Osteoblast (primary cell): Measurements from ENCODE around the gene TMEM119. TPM values are rescaled to one million over a fixed set of nuclear protein-coding genes. Genes with fewer than 3 reads are reported as not detected.

ENCODE experiments used
- DNase-seq: peaks from one replicate; pipeline ENCODE4 v3.0.0; 2011; ENCODE audit warnings: low spot score, mixed read lengths; ENCODE audit not compliant: insufficient read length; ENCODE audit errors: missing footprints
- H2AFZ ChIP-seq: 2 replicates; pipeline ENCODE4 v1.6.0; 2011; ENCODE audit warnings: mild to moderate bottlenecking, low read length
- H3K27ac ChIP-seq: 2 replicates; pipeline ENCODE4 v1.5.1; 2011; ENCODE audit warnings: mild to moderate bottlenecking, low read depth, low read length, moderate library complexity
- H3K27me3 ChIP-seq: 2 replicates; pipeline ENCODE4 v1.6.0; 2012; ENCODE audit warnings: mild to moderate bottlenecking, control low read depth, inconsistent platforms, low read length, moderate library complexity; ENCODE audit not compliant: insufficient read depth
- H3K36me3 ChIP-seq: 2 replicates; pipeline ENCODE4 v1.5.1; 2011; ENCODE audit warnings: mild to moderate bottlenecking, low read length, control low read depth, moderate library complexity; ENCODE audit not compliant: insufficient read depth
- H3K4me1 ChIP-seq: 2 replicates; pipeline ENCODE4 v1.5.1; 2011; ENCODE audit warnings: mild to moderate bottlenecking, low read length, control low read depth, moderate library complexity; ENCODE audit not compliant: insufficient read depth
- H3K4me2 ChIP-seq: 2 replicates; pipeline ENCODE4 v1.6.0; 2011; ENCODE audit warnings: mild to moderate bottlenecking, low read length; ENCODE audit not compliant: insufficient read depth
- H3K4me3 ChIP-seq: fragments of 200-600 bp; sonication (generic); 3 replicates; pipeline ENCODE4 v1.5.1; 2012; ENCODE audit warnings: mild to moderate bottlenecking, low read length, inconsistent platforms; ENCODE audit not compliant: insufficient read depth
- H3K79me2 ChIP-seq: 2 replicates; pipeline ENCODE4 v1.6.0; 2012; ENCODE audit warnings: mild to moderate bottlenecking, low read length, control low read depth, inconsistent platforms; ENCODE audit not compliant: insufficient read depth
- H3K9me3 ChIP-seq: 2 replicates; pipeline ENCODE4 v1.5.1; 2011; ENCODE audit warnings: low read depth, low read length, control low read depth
- H4K20me1 ChIP-seq: 2 replicates; pipeline ENCODE4 v1.6.0; 2012; ENCODE audit warnings: mild to moderate bottlenecking, low read length, control low read depth; ENCODE audit not compliant: insufficient read depth
- total RNA-seq: library from RNA; depleted of rRNA; stranded (reverse); fragments of >200 nt; gene quantifications from 2 replicates; pipeline ENCODE4 v1.2.3, GENCODE V29; 2012
- TF ChIP-seq, protein P1 (sequence below): IDR thresholded peaks from 2 replicates; pipeline ENCODE4 v1.5.1; 2011; ENCODE audit warnings: mild to moderate bottlenecking, low read depth, low read length, moderate library complexity; ENCODE audit errors: extremely low read depth

TMEM119 gene
- total RNA-seq, 1 donor = 359 TPM

DNA sequence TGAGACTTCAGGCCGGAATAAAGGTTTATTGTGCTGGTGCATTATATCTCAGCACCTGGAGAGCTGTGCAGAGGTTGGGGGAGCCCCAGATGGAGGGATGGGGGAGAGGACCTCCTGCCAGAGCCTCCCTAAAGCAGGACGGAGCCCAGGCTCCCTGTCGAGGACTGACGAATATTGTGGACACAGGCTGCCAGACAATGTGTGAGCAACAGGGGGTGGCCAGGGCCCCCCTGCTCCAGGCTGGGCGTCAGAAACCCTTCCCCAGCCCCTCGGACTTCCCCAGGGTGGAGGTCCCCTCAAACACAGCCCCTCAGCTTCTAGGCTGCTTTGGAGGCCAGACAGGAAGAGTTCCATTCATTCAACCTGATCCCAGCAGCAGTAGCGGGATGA, 8.0 kb downstream of the TMEM119 start:
- Histone ChIP-seq H3K79me2 (no peaks in the 10 kb centered on the region), H3K4me2 (no peak overlapping the region), H4K20me1 (no peaks in the 10 kb centered on the region), H3K4me1 (no peaks in the 10 kb centered on the region), H2AFZ (no peak overlapping the region), H3K36me3 (peaks cover 4% of the 10 kb centered on the region), H3K4me3 (no peak overlapping the region), H3K27me3 (no peaks in the 10 kb centered on the region), H3K27ac (no peak overlapping the region), H3K9me3 (no peaks in the 10 kb centered on the region)
- DNase-seq = peak; percentile 41
- TF ChIP-seq, protein P1, sequence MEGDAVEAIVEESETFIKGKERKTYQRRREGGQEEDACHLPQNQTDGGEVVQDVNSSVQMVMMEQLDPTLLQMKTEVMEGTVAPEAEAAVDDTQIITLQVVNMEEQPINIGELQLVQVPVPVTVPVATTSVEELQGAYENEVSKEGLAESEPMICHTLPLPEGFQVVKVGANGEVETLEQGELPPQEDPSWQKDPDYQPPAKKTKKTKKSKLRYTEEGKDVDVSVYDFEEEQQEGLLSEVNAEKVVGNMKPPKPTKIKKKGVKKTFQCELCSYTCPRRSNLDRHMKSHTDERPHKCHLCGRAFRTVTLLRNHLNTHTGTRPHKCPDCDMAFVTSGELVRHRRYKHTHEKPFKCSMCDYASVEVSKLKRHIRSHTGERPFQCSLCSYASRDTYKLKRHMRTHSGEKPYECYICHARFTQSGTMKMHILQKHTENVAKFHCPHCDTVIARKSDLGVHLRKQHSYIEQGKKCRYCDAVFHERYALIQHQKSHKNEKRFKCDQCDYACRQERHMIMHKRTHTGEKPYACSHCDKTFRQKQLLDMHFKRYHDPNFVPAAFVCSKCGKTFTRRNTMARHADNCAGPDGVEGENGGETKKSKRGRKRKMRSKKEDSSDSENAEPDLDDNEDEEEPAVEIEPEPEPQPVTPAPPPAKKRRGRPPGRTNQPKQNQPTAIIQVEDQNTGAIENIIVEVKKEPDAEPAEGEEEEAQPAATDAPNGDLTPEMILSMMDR = no peak

DNA sequence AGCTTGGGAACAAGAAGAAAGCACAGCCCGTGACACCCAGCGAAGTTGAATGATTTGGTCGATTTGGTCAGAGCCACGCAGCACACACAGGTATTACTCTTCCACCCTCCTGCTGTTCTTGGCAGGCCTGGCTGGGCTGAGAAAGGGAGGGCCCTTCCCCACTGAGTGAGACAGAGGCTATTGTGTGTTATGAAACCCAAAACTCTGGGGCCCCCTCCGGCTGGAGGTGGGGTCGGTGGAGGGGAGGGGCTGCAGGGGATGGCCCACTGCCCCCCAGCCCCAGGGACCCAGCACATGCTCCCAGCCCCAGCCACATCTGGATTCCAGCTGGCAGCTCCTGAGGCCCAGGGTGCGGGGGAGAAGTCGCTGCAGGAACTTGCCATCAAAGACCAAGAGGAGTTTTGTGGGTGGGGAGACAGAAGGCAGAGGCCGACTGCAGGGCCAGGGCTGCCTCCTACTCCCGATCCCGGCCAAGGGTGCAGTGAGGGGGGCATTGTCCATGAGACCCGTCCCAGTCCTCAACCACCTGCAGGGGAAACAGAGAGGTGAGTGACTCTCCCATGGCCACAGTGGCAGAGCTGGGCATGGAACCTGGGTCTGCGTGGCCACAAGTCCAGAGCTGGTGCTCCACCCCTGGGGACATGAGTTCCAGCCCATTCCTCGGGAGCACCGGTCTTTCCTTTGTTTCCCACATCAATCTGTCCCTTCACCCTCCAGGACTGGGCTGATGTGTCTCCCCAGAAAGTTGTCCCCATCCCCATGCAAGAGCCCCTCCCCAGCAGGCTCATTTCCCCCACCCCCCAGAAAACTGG, 8.7 kb downstream of the TMEM119 start:
- TF ChIP-seq, protein P1 = no peak
- no peaks in the 10 kb centered on the region for H4K20me1 ChIP-seq
- no peak overlapping the region for H3K27ac ChIP-seq
- H2AFZ ChIP-seq = peak overlapping the region; percentile 47
- DNase-seq = peak; percentile 72
- H3K27me3 ChIP-seq = no peaks in the 10 kb centered on the region
- peaks cover 4% of the 10 kb centered on the region for H3K36me3 ChIP-seq
- no peaks in the 10 kb centered on the region for H3K79me2 ChIP-seq
- H3K4me1 ChIP-seq = no peaks in the 10 kb centered on the region
- no peaks in the 10 kb centered on the region for H3K9me3 ChIP-seq
- peak overlapping the region; percentile 13 for H3K4me3 ChIP-seq
- H3K4me2 ChIP-seq = no peak overlapping the region

DNA sequence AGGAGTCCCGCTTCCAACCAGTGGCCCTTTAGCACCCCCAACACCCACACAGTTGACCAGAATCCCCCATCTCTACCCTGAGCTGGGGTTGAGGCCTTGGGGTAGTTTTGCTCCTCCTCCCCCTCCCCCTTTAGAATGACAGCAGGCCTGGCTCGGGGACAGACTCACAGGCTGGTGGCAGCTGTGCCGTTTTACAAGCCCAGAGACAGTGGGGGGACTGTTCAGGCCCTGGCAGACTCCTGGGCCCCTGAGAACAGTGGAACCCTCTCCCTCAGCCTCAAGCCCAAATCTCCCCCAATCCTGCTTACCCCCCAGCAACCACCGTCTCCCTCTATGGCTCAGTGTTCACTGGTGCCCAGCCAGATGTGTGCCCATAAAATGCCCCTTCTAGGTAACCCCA, 10.1 kb downstream of the TMEM119 start:
- H2AFZ ChIP-seq = no peak overlapping the region
- DNase-seq = peak; percentile 79

DNA sequence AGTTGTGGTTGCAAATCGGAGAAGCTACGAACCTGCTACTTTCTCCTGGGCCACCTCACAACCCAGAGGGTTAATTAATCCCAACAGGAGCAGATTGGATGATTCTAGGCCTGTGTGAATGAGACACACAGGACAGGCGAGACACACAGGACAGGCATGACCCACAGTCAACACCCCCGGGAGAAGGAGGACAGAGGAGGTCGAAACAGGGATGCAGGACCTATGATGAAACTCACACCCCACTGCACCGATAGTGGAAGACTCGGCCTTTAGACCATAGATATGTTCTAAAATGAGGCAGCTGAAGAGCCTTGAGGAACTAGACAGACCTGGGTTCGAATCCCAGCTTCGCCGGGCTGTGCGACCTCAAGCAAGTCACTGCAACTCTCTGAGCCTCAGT, 11.6 kb downstream of the TMEM119 start:
- TF ChIP-seq, protein P1 = no peak
- Histone ChIP-seq H3K79me2 (no peaks in the 10 kb centered on the region), H3K9me3 (no peaks in the 10 kb centered on the region), H3K4me3 (no peak overlapping the region), H3K27ac (no peak overlapping the region), H4K20me1 (no peaks in the 10 kb centered on the region), H3K4me2 (no peak overlapping the region), H3K36me3 (no peaks in the 10 kb centered on the region), H2AFZ (no peak overlapping the region), H3K27me3 (no peaks in the 10 kb centered on the region), H3K4me1 (no peaks in the 10 kb centered on the region)
- peak; percentile 50 for DNase-seq

More for the DNA sequence above, 10.1 kb downstream of the TMEM119 start:
- no peak overlapping the region for H3K4me3 ChIP-seq
- no peaks in the 10 kb centered on the region for H4K20me1 ChIP-seq
- H3K27me3 ChIP-seq = no peaks in the 10 kb centered on the region
- H3K79me2 ChIP-seq = no peaks in the 10 kb centered on the region
- no peaks in the 10 kb centered on the region for H3K9me3 ChIP-seq
- H3K36me3 ChIP-seq = no peaks in the 10 kb centered on the region
- no peaks in the 10 kb centered on the region for H3K4me1 ChIP-seq
- H3K4me2 ChIP-seq = no peak overlapping the region
- TF ChIP-seq, protein P1 = no peak
- no peak overlapping the region for H3K27ac ChIP-seq
